ENCODE measurements around the gene KIFC3. TPM values are rescaled to one million over a fixed set of nuclear protein-coding genes. Genes with fewer than 3 reads are reported as not detected.
A peak's percentile ranks its signal among the peaks of the same experiment; 100 is the strongest.

Gene KIFC3
- total RNA-seq, 4 donors from 2014 or later = 50.9 to 87.0 (median 60.2) TPM

- WGBS, 2 donors = 64 to 71% methylated on average over 10 of the region's 10 CpGs
- no peak for TF ChIP-seq CTCF (IDR thresholded peaks at IDR 0.05)
- TF ChIP-seq POLR2A (IDR thresholded peaks at IDR 0.05) = no peak
- no peak for TF ChIP-seq EP300 (IDR thresholded peaks at IDR 0.05)
- H3K9me3 ChIP-seq = no peaks in the 10 kb centered on the region
- H3K27ac ChIP-seq = no peak overlapping the region
- no peaks in the 10 kb centered on the region for H3K36me3 ChIP-seq
- peaks cover 0 to 9% (median 0%) of the 10 kb centered on the region in 4 donors for H3K4me1 ChIP-seq
- no peak overlapping the region for H3K4me3 ChIP-seq
- no peak for DNase-seq (ENCODE audit: low spot score in 2 of 2)
- H3K27me3 ChIP-seq = no peaks in the 10 kb centered on the region
Observed at GRCh38 chr16:57844416-57845030, 42.2 kb upstream of the KIFC3 start.

- Histone ChIP-seq H3K4me3 (no peak overlapping the region), H3K36me3 (no peaks in the 10 kb centered on the region), H3K4me1 (peaks cover 0 to 9% (median under 1%) of the 10 kb centered on the region in 4 donors), H3K9me3 (no peaks in the 10 kb centered on the region), H3K27me3 (no peaks in the 10 kb centered on the region), H3K27ac (peak overlapping the region in 2 of 4 donors; percentile 54 to 55)
- DNase-seq (ENCODE audit: low spot score in 2 of 2) = no peak
- WGBS, 2 donors = 100% methylated on average over 1 of the region's 1 CpG
- TF ChIP-seq CTCF (IDR thresholded peaks at IDR 0.05) (no peak), EP300 (IDR thresholded peaks at IDR 0.05) (no peak), POLR2A (IDR thresholded peaks at IDR 0.05) (no peak)
Observed at GRCh38 chr16:57843400-57843799, 41.1 kb upstream of the KIFC3 start.

- no peaks in the 10 kb centered on the region for H3K36me3 ChIP-seq
- peaks cover 0 to 9% (median 4%) of the 10 kb centered on the region in 4 donors for H3K4me1 ChIP-seq
- peak overlapping the region in 2 of 4 donors; percentile 54 to 55 for H3K27ac ChIP-seq
- H3K4me3 ChIP-seq = no peak overlapping the region
- 56 to 61% methylated on average over 5 of the region's 5 CpGs for WGBS, 2 donors
- DNase-seq (ENCODE audit: low spot score in 2 of 2) = no peak
- H3K27me3 ChIP-seq = no peaks in the 10 kb centered on the region
- TF ChIP-seq CTCF (IDR thresholded peaks at IDR 0.05) (no peak), POLR2A (IDR thresholded peaks at IDR 0.05) (no peak), EP300 (IDR thresholded peaks at IDR 0.05) (no peak)
- no peaks in the 10 kb centered on the region for H3K9me3 ChIP-seq
Observed at GRCh38 chr16:57842601-57843000, 40.3 kb upstream of the KIFC3 start.

- peak overlapping the region in 1 of 4 donors; percentile 54 for H3K27ac ChIP-seq
- H3K27me3 ChIP-seq = no peaks in the 10 kb centered on the region
- TF ChIP-seq EP300 (IDR thresholded peaks at IDR 0.05) (no peak), CTCF (IDR thresholded peaks at IDR 0.05) (no peak), POLR2A (IDR thresholded peaks at IDR 0.05) (no peak)
- 89 to 93% methylated on average over 8 of the region's 8 CpGs for WGBS, 2 donors
- no peaks in the 10 kb centered on the region for H3K9me3 ChIP-seq
- no peak for DNase-seq (ENCODE audit: low spot score in 2 of 2)
- no peak overlapping the region for H3K4me3 ChIP-seq
- H3K4me1 ChIP-seq = peaks cover 0 to 11% (median 5%) of the 10 kb centered on the region in 4 donors
- H3K36me3 ChIP-seq = no peaks in the 10 kb centered on the region
Observed at GRCh38 chr16:57840833-57841232, 38.5 kb upstream of the KIFC3 start.

GRCh38 chr16:57838161-57838560, 35.9 kb upstream of the KIFC3 start:
- no peak for TF ChIP-seq CTCF (IDR thresholded peaks at IDR 0.05)
- no peak for TF ChIP-seq POLR2A (IDR thresholded peaks at IDR 0.05)
- no peak for TF ChIP-seq EP300 (IDR thresholded peaks at IDR 0.05)
- Histone ChIP-seq H3K4me3 (no peak overlapping the region), H3K36me3 (no peaks in the 10 kb centered on the region), H3K27ac (peak overlapping the region in 1 of 4 donors; percentile 8), H3K27me3 (no peaks in the 10 kb centered on the region), H3K9me3 (no peaks in the 10 kb centered on the region), H3K4me1 (peaks cover 0 to 11% (median 5%) of the 10 kb centered on the region in 4 donors)
- no peak for DNase-seq (ENCODE audit: low spot score in 2 of 2)
- 63 to 66% methylated on average over 13 of the region's 13 CpGs for WGBS, 2 donors
